GF-D8 (cell line): ENCODE results near the gene PHLDB3.
"Not testable (repeated sequence)": the region's sequence is repeated elsewhere in the genome, so short reads cannot be mapped to it uniquely, and the experiment has no call there.

ENCODE experiments used
- DNase-seq: peaks from one replicate; lab custom pipeline; 2025; lab: John Stamatoyannopoulos, UW

The PHLDB3 gene

GRCh38 chr19:43504426-43505185, at the start of gene PHLDB3:
Gene PHLDB3, minus strand, starts transcription at chr19:43504746. Its CDS starts 628 bp downstream, at chr19:43504118.
- no peak for DNase-seq

GRCh38 chr19:43553656-43554055, 49.1 kb upstream of the PHLDB3 start:
- no peak for DNase-seq

GRCh38 chr19:43552616-43553015, 48.1 kb upstream of the PHLDB3 start:
- DNase-seq: no peak

- DNase-seq: no peak
Measured at GRCh38 chr19:43552198-43552450, 47.6 kb upstream of the PHLDB3 start.

- no peak for DNase-seq
Measured at GRCh38 chr19:43551399-43552197, 47.1 kb upstream of the PHLDB3 start.

- no peak for DNase-seq
Measured at GRCh38 chr19:43548706-43549105, 44.2 kb upstream of the PHLDB3 start.

GRCh38 chr19:43547926-43548325, 43.4 kb upstream of the PHLDB3 start:
- not testable (repeated sequence) for DNase-seq

GRCh38 chr19:43546581-43546980, 42.0 kb upstream of the PHLDB3 start:
- DNase-seq: no peak

GRCh38 chr19:43545981-43546380, 41.4 kb upstream of the PHLDB3 start:
- no peak for DNase-seq

GRCh38 chr19:43545276-43545675, 40.7 kb upstream of the PHLDB3 start:
- DNase-seq: no peak

GRCh38 chr19:43544077-43544476, 39.5 kb upstream of the PHLDB3 start:
- no peak for DNase-seq

GRCh38 chr19:43541920-43542650, 37.5 kb upstream of the PHLDB3 start:
- no peak for DNase-seq

- no peak for DNase-seq
Measured at GRCh38 chr19:43540381-43540780, 35.8 kb upstream of the PHLDB3 start.

- DNase-seq: no peak
Measured at GRCh38 chr19:43538922-43539321, 34.4 kb upstream of the PHLDB3 start.

- DNase-seq: no peak
Measured at GRCh38 chr19:43534816-43535761, 30.5 kb upstream of the PHLDB3 start.

GRCh38 chr19:43534305-43534815, 29.8 kb upstream of the PHLDB3 start:
- no peak for DNase-seq

GRCh38 chr19:43533546-43534304, 29.2 kb upstream of the PHLDB3 start:
- DNase-seq: no peak

GRCh38 chr19:43532962-43533545, 28.5 kb upstream of the PHLDB3 start, which contains the start of gene ZNF575:
Gene ZNF575, plus strand, starts transcription at chr19:43533188. Its CDS starts 1,235 bp downstream, at chr19:43534423.
- DNase-seq: peak; percentile 83

- peak; percentile 57 for DNase-seq
Measured at GRCh38 chr19:43532571-43532961, 28.0 kb upstream of the PHLDB3 start.
